Measurements from ENCODE around the gene LENG1.

DNA sequence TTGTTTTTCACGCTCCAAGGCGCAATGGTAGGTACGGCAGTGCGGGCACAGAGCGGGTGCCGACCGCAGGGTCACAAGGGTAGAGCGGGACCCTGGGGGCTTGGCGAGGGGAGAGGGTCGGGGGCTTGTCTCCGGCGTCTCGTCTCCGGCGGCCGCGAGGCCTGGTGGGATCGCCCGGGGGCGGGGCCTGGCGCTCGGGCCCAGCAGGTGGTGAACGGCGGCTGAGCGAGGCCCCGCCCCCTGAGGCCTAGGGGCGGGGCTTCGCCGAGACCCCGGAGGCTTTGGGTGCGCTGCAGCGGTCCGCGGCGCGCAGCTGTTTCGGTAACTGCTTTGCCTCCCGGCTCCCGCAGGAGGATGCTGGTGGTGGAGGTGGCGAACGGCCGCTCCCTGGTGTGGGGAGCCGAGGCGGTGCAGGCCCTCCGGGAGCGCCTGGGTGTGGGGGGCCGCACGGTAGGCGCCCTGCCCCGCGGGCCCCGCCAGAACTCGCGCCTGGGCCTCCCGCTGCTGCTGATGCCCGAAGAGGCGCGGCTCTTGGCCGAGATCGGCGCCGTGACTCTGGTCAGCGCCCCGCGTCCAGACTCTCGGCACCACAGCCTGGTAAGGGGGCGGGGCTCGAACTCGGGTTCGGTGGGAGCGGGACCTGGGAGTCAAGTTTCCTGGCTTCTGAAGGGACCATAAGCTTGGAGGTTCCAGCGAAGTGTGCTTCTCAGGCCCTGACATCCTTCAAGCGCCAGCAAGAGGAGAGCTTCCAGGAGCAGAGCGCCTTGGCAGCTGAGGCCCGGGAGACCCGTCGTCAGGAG, 31.7 kb upstream of the LENG1 start, which contains the start of gene TSEN34:
- TF ChIP-seq CTCF (tag by site-specific recombination; IDR thresholded peaks at IDR 0.05) (no peak), ZNF10 (tag by site-specific recombination; IDR thresholded peaks at IDR 0.05) (peak; percentile 52; the same call in 1 of the 2 replicates), ZNF2 (tag by site-specific recombination; IDR thresholded peaks at IDR 0.05) (no peak), ZNF544 (tag by site-specific recombination; IDR thresholded peaks at IDR 0.05) (no peak), ZNF660 (tag by site-specific recombination; IDR thresholded peaks at IDR 0.05) (peak; percentile 60; the same call in 1 of the 2 replicates), GLI4 (tag by site-specific recombination; IDR thresholded peaks at IDR 0.05) (no peak), KLF16 (tag by site-specific recombination; IDR thresholded peaks at IDR 0.05) (peak; percentile 67), ZNF830 (tag by site-specific recombination; IDR thresholded peaks at IDR 0.05; ENCODE audit: low read depth) (no peak), KLF1 (tag by site-specific recombination; IDR thresholded peaks at IDR 0.05) (0 out of 2 replicates have a peak, but pooled peaks have one; percentile 61), HIC1 (tag by site-specific recombination; IDR thresholded peaks at IDR 0.05) (peak; percentile 51; the same call in 1 of the 2 replicates), ZBTB44 (tag by site-specific recombination; IDR thresholded peaks at IDR 0.05) (no peak), PRDM4 (tag by site-specific recombination; IDR thresholded peaks at IDR 0.05) (no peak), ZNF214 (tag by site-specific recombination; IDR thresholded peaks at IDR 0.05; ENCODE audit: borderline replicate concordance) (no peak)
- TF ChIP-seq, protein P1, sequence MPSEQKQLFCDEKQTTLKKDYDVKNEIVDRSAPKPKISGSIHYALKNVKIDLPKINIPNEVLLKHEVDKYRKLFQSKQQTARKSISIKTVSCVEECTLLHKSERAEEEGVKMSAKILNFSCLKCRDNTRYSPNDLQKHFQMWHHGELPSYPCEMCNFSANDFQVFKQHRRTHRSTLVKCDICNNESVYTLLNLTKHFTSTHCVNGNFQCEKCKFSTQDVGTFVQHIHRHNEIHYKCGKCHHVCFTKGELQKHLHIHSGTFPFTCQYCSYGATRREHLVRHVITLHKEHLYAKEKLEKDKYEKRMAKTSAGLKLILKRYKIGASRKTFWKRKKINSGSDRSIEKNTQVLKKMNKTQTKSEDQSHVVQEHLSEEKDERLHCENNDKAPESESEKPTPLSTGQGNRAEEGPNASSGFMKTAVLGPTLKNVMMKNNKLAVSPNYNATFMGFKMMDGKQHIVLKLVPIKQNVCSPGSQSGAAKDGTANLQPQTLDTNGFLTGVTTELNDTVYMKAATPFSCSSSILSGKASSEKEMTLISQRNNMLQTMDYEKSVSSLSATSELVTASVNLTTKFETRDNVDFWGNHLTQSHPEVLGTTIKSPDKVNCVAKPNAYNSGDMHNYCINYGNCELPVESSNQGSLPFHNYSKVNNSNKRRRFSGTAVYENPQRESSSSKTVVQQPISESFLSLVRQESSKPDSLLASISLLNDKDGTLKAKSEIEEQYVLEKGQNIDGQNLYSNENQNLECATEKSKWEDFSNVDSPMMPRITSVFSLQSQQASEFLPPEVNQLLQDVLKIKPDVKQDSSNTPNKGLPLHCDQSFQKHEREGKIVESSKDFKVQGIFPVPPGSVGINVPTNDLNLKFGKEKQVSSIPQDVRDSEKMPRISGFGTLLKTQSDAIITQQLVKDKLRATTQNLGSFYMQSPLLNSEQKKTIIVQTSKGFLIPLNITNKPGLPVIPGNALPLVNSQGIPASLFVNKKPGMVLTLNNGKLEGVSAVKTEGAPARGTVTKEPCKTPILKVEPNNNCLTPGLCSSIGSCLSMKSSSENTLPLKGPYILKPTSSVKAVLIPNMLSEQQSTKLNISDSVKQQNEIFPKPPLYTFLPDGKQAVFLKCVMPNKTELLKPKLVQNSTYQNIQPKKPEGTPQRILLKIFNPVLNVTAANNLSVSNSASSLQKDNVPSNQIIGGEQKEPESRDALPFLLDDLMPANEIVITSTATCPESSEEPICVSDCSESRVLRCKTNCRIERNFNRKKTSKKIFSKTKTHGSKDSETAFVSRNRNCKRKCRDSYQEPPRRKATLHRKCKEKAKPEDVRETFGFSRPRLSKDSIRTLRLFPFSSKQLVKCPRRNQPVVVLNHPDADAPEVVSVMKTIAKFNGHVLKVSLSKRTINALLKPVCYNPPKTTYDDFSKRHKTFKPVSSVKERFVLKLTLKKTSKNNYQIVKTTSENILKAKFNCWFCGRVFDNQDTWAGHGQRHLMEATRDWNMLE (tag by site-specific recombination; conservative IDR thresholded peaks at IDR 0.05; ENCODE audit: low read depth) = no peak
